Liver (tissue), 9 donors: ENCODE data around the gene PITPNM2. TPM values are rescaled to one million over a fixed set of nuclear protein-coding genes. Genes with fewer than 3 reads are reported as not detected.

ENCODE experiments used
- DNase-seq: peaks from one replicate; pipeline ENCODE4 v3.0.0-alpha.2; 2017; ENCODE audit warnings: low spot score
- H3K27ac ChIP-seq, 2 donors: one replicate each; pipeline ENCODE4 v1.7.0; 2013; ENCODE audit warnings: inconsistent platforms in 2 of 2, low read length in 2 of 2, control low read depth in 1 of 2, low read depth in 1 of 2, mild to moderate bottlenecking in 1 of 2
- H3K27me3 ChIP-seq, 4 donors: one replicate each; pipeline versions ENCODE4 v1.6.1 to v1.7.0; 2013; ENCODE audit warnings: low read length in 3 of 4, inconsistent platforms in 1 of 4, mild to moderate bottlenecking in 1 of 4, moderate library complexity in 1 of 4; ENCODE audit not compliant: control insufficient read depth in 4 of 4, insufficient read depth in 4 of 4
- H3K36me3 ChIP-seq, 4 donors: one replicate each; pipeline versions ENCODE4 v1.6.1 to v1.7.0; 2013; ENCODE audit warnings: low read length in 3 of 4, mild to moderate bottlenecking in 3 of 4, low read depth in 1 of 4, moderate library complexity in 1 of 4; ENCODE audit not compliant: control insufficient read depth in 4 of 4, insufficient read depth in 3 of 4
- H3K4me1 ChIP-seq, 4 donors: one replicate each; pipeline versions ENCODE4 v1.6.1 to v1.7.0; 2013; ENCODE audit warnings: low read length in 3 of 4, mild to moderate bottlenecking in 3 of 4, moderate library complexity in 1 of 4; ENCODE audit not compliant: control insufficient read depth in 4 of 4, insufficient read depth in 4 of 4
- H3K4me3 ChIP-seq, 3 donors: one replicate each; pipeline versions ENCODE4 v1.6.1 to v1.7.0; 2013; ENCODE audit warnings: low read length in 3 of 3, control low read depth in 1 of 3, low read depth in 1 of 3, mild to moderate bottlenecking in 1 of 3
- H3K9ac ChIP-seq, 2 donors: one replicate each; pipeline ENCODE4 v1.7.0; 2013; ENCODE audit warnings: low read length in 2 of 2, mild to moderate bottlenecking in 2 of 2, moderate library complexity in 2 of 2, control low read depth in 1 of 2, low read depth in 1 of 2
- H3K9me3 ChIP-seq, 4 donors: one replicate each; pipeline versions ENCODE4 v1.6.1 to v1.7.0; 2013; ENCODE audit warnings: low read length in 3 of 4; ENCODE audit not compliant: control insufficient read depth in 4 of 4
- EGR1 ChIP-seq, 2 donors: IDR thresholded peaks; 2 replicates each; pipeline ENCODE4 v1.6.1; 2016 to 2018; ENCODE audit warnings: antibody characterized with exemption in 2 of 2, low read depth in 2 of 2
- FOXA1 ChIP-seq: IDR thresholded peaks from 2 replicates; pipeline ENCODE4 v1.6.1; 2016; ENCODE audit warnings: antibody characterized with exemption
- FOXA2 ChIP-seq: IDR thresholded peaks from 2 replicates; pipeline ENCODE4 v1.6.1; 2016; ENCODE audit warnings: antibody characterized with exemption
- GABPA ChIP-seq, 2 donors: IDR thresholded peaks in 1 of 2; conservative IDR thresholded peaks in 1 of 2; 2 replicates each; pipeline ENCODE4 v1.6.1; 2016; ENCODE audit warnings: antibody characterized with exemption in 2 of 2, mild to moderate bottlenecking in 1 of 2, moderate library complexity in 1 of 2
- HNF4A ChIP-seq, 2 donors: conservative IDR thresholded peaks; 2 replicates each; pipeline ENCODE4 v1.6.1; 2016; ENCODE audit warnings: antibody characterized with exemption in 2 of 2, mild to moderate bottlenecking in 2 of 2
- HNF4G ChIP-seq: IDR thresholded peaks from 2 replicates; pipeline ENCODE4 v1.6.1; 2016; ENCODE audit warnings: antibody characterized with exemption
- JUND ChIP-seq, 2 donors: IDR thresholded peaks; 2 replicates each; pipeline ENCODE4 v1.6.1; 2016; ENCODE audit warnings: antibody characterized with exemption in 2 of 2
- MAX ChIP-seq: IDR thresholded peaks from 2 replicates; pipeline ENCODE4 v1.6.1; 2016; ENCODE audit warnings: antibody characterized with exemption
- NR2F2 ChIP-seq: IDR thresholded peaks from 2 replicates; pipeline ENCODE4 v1.6.1; 2016; ENCODE audit warnings: antibody characterized with exemption
- RAD21 ChIP-seq, 2 donors: IDR thresholded peaks; 2 replicates each; pipeline ENCODE4 v1.6.1; 2016; ENCODE audit warnings: antibody characterized with exemption in 2 of 2, mild to moderate bottlenecking in 2 of 2
- REST ChIP-seq: IDR thresholded peaks from 2 replicates; pipeline ENCODE4 v1.6.1; 2016; ENCODE audit warnings: antibody characterized with exemption, mild to moderate bottlenecking
- RXRA ChIP-seq, 2 donors: IDR thresholded peaks; 2 replicates each; pipeline ENCODE4 v1.6.1; 2017 to 2018; ENCODE audit warnings: antibody characterized with exemption in 2 of 2, mild to moderate bottlenecking in 1 of 2
- SP1 ChIP-seq: IDR thresholded peaks from 2 replicates; pipeline ENCODE4 v1.6.1; 2018; ENCODE audit warnings: antibody characterized with exemption, mild to moderate bottlenecking
- TAF1 ChIP-seq: conservative IDR thresholded peaks from 2 replicates; pipeline ENCODE4 v1.6.1; 2016; ENCODE audit warnings: antibody characterized with exemption, mild to moderate bottlenecking
- YY1 ChIP-seq: IDR thresholded peaks from 2 replicates; pipeline ENCODE4 v1.6.1; 2016; ENCODE audit warnings: antibody characterized with exemption, mild to moderate bottlenecking
- WGBS: extraction: QIAGEN DNeasy Blood & Tissue Kit; methylation state at CpG from one replicate; pipeline ENCODE4 v1.1.7; 2013; 5-methylcytosine and 5-hydroxymethylcytosine counted together
- polyA plus RNA-seq, 2 donors: library from polyadenylated mRNA; stranded (reverse) in 1 of 2; unstranded in 1 of 2; fragments of 200-250 nt in 1 of 2; fragments of >200 nt in 1 of 2; fragmentation: Nextera tagmentation in 1 of 2; extraction: Ambion mirVana in 1 of 2; gene quantifications; one replicate each; pipeline versions ENCODE4 v1.2.1 to v1.2.3, GENCODE V29; 2013 to 2015
- total RNA-seq, 2 donors: library from RNA; depleted of rRNA; stranded (reverse); fragments of >200 nt; gene quantifications; one replicate each; pipeline ENCODE4 v1.2.3, GENCODE V29; 2014
- TF ChIP-seq, protein P1 (sequence below): IDR thresholded peaks from 2 replicates; pipeline ENCODE4 v1.6.1; 2016; ENCODE audit warnings: antibody characterized with exemption
- TF ChIP-seq, protein P2 (sequence below): IDR thresholded peaks from 2 replicates; pipeline ENCODE4 v1.6.1; 2016; ENCODE audit warnings: antibody characterized with exemption
- TF ChIP-seq, protein P3 (sequence below): fragments of 150-350 bp; IDR thresholded peaks from 2 replicates; pipeline ENCODE4 v1.5.1; 2017; ENCODE audit warnings: improper control_type of control experiment, low read depth, low read length; ENCODE audit not compliant: missing input control
- donor health status: healthy.
- donor health status: healthy.
- donor health status: healthy.
- donor health status: healthy.
- donor health status: healthy.

PITPNM2 gene
- total and polyA plus RNA-seq, 4 donors: 1.3 to 28.4 (median 5.1) TPM

GRCh38 chr12:123141615-123142517 lies 9.0 kb downstream of the PITPNM2 start:
- H3K9ac ChIP-seq: peak overlapping the region; percentile 52 to 64
- TF ChIP-seq GABPA (IDR thresholded peaks at IDR 0.05 in 1 of 2, conservative IDR thresholded peaks at IDR 0.05 in 1 of 2) (no peak), EGR1 (IDR thresholded peaks at IDR 0.05; ENCODE audit: low read depth in 2 of 2) (peak in 1 of 2 donors; percentile 56), RXRA (IDR thresholded peaks at IDR 0.05) (peak; percentile 95 to 96), RAD21 (IDR thresholded peaks at IDR 0.05) (peak; percentile 56 to 63), TAF1 (peak; percentile 54), REST (peak; percentile 78), FOXA2 (no peak), JUND (IDR thresholded peaks at IDR 0.05) (peak; percentile 96 to 97), HNF4A (conservative IDR thresholded peaks at IDR 0.05) (peak; percentile 88), NR2F2 (peak; percentile 97), MAX (peak; percentile 60), HNF4G (peak; percentile 51), YY1 (peak; percentile 48), FOXA1 (no peak), SP1 (peak; percentile 88)
- TF ChIP-seq, protein P1, sequence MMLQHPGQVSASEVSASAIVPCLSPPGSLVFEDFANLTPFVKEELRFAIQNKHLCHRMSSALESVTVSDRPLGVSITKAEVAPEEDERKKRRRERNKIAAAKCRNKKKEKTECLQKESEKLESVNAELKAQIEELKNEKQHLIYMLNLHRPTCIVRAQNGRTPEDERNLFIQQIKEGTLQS: peak; percentile 87
- TF ChIP-seq, protein P2, sequence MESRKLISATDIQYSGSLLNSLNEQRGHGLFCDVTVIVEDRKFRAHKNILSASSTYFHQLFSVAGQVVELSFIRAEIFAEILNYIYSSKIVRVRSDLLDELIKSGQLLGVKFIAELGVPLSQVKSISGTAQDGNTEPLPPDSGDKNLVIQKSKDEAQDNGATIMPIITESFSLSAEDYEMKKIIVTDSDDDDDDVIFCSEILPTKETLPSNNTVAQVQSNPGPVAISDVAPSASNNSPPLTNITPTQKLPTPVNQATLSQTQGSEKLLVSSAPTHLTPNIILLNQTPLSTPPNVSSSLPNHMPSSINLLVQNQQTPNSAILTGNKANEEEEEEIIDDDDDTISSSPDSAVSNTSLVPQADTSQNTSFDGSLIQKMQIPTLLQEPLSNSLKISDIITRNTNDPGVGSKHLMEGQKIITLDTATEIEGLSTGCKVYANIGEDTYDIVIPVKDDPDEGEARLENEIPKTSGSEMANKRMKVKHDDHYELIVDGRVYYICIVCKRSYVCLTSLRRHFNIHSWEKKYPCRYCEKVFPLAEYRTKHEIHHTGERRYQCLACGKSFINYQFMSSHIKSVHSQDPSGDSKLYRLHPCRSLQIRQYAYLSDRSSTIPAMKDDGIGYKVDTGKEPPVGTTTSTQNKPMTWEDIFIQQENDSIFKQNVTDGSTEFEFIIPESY: peak; percentile 41
- TF ChIP-seq, protein P3, sequence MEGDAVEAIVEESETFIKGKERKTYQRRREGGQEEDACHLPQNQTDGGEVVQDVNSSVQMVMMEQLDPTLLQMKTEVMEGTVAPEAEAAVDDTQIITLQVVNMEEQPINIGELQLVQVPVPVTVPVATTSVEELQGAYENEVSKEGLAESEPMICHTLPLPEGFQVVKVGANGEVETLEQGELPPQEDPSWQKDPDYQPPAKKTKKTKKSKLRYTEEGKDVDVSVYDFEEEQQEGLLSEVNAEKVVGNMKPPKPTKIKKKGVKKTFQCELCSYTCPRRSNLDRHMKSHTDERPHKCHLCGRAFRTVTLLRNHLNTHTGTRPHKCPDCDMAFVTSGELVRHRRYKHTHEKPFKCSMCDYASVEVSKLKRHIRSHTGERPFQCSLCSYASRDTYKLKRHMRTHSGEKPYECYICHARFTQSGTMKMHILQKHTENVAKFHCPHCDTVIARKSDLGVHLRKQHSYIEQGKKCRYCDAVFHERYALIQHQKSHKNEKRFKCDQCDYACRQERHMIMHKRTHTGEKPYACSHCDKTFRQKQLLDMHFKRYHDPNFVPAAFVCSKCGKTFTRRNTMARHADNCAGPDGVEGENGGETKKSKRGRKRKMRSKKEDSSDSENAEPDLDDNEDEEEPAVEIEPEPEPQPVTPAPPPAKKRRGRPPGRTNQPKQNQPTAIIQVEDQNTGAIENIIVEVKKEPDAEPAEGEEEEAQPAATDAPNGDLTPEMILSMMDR: no peak
- H3K9me3 ChIP-seq: no peaks in the 10 kb centered on the region
- no peak for DNase-seq
- WGBS: 44% methylated on average over 15 of the region's 15 CpGs
- no peaks in the 10 kb centered on the region for H3K27me3 ChIP-seq
- no peaks in the 10 kb centered on the region for H3K36me3 ChIP-seq
- H3K4me3 ChIP-seq: no peak overlapping the region
- H3K27ac ChIP-seq: peak overlapping the region; percentile 72 to 93
- H3K4me1 ChIP-seq: peaks cover 26 to 41% (median 34%) of the 10 kb centered on the region in 4 donors
